ENCODE measurements around the gene GPC4. TPM values are rescaled to one million over a fixed set of nuclear protein-coding genes. Genes with fewer than 3 reads are reported as not detected.

The GPC4 gene
- total RNA-seq, 1 experiment from 2014 or later: 1.4 TPM

- no peak overlapping the region for H3K27ac ChIP-seq (ENCODE audit: low read length)
- no peaks in the 10 kb centered on the region for H3K27me3 ChIP-seq (ENCODE audit: control insufficient read depth, insufficient read depth, low read length)
- intact Hi-C loops (cut with micrococcal nuclease; ENCODE audit: unreplicated experiment): no loop called here
- no peak for ATAC-seq
- TF ChIP-seq SIN3A (IDR thresholded peaks at IDR 0.05; ENCODE audit: borderline replicate concordance, insufficient read depth, low read depth, low read length) (no peak), POLR2AphosphoS5 (IDR thresholded peaks at IDR 0.05; ENCODE audit: low read depth, low read length) (no peak), TCF7L2 (IDR thresholded peaks at IDR 0.05; ENCODE audit: low read depth, low read length) (no peak), CTCF (IDR thresholded peaks at IDR 0.05) (no peak), REST (IDR thresholded peaks at IDR 0.05; ENCODE audit: insufficient read depth in 1 of 2, low read depth in 2 of 2, low read length in 1 of 2) (no peak)
- no peaks in the 10 kb centered on the region for H3K4me1 ChIP-seq (ENCODE audit: control insufficient read depth, insufficient read depth, low read length)
- no peaks in the 10 kb centered on the region for H3K36me3 ChIP-seq (ENCODE audit: control insufficient read depth, insufficient read depth, low read length)
- BruUV-seq (replicated peaks): no TSS peak
- ChIA-PET CTCF (no interaction called here), POLR2A (no interaction called here)
- H3K9me3 ChIP-seq (ENCODE audit: control insufficient read depth, insufficient read depth, low read depth, low read length): no peaks in the 10 kb centered on the region
- in situ Hi-C loops (cut with HindIII; ENCODE audit: low pct_unique_long_range_greater_than_20kb, low sequenced_read_pairs): no loop called here
- H3K4me3 ChIP-seq (ENCODE audit: low read depth in 2 of 2, low read length in 2 of 2): no peak overlapping the region
- no peak for DNase-seq (ENCODE audit: low read depth, low spot score)
Measured at GRCh38 chrX:133373386-133374079, 41.8 kb downstream of the GPC4 start.

GRCh38 chrX:133370696-133371275 is 44.5 kb downstream of the GPC4 start:
- Histone ChIP-seq H3K27ac (ENCODE audit: low read length) (no peak overlapping the region), H3K36me3 (ENCODE audit: control insufficient read depth, insufficient read depth, low read length) (no peaks in the 10 kb centered on the region), H3K9me3 (ENCODE audit: control insufficient read depth, insufficient read depth, low read depth, low read length) (no peaks in the 10 kb centered on the region), H3K4me3 (ENCODE audit: low read depth in 2 of 2, low read length in 2 of 2) (no peak overlapping the region), H3K27me3 (ENCODE audit: control insufficient read depth, insufficient read depth, low read length) (no peaks in the 10 kb centered on the region), H3K4me1 (ENCODE audit: control insufficient read depth, insufficient read depth, low read length) (no peaks in the 10 kb centered on the region)
- BruUV-seq (replicated peaks): no TSS peak
- ChIA-PET CTCF (no interaction called here), POLR2A (no interaction called here)
- in situ Hi-C loops (cut with HindIII; ENCODE audit: low pct_unique_long_range_greater_than_20kb, low sequenced_read_pairs): no loop called here
- DNase-seq (ENCODE audit: low read depth, low spot score) (no peak), ATAC-seq (no peak)
- intact Hi-C loops (cut with micrococcal nuclease; ENCODE audit: unreplicated experiment): no loop called here
- TF ChIP-seq SIN3A (IDR thresholded peaks at IDR 0.05; ENCODE audit: borderline replicate concordance, insufficient read depth, low read depth, low read length): no peak
- TF ChIP-seq CTCF (IDR thresholded peaks at IDR 0.05): no peak
- no peak for TF ChIP-seq POLR2AphosphoS5 (IDR thresholded peaks at IDR 0.05; ENCODE audit: low read depth, low read length)
- TF ChIP-seq TCF7L2 (IDR thresholded peaks at IDR 0.05; ENCODE audit: low read depth, low read length): no peak
- TF ChIP-seq REST (IDR thresholded peaks at IDR 0.05; ENCODE audit: insufficient read depth in 1 of 2, low read depth in 2 of 2, low read length in 1 of 2): no peak
